Karpas-422 (cell line): ENCODE measurements around the gene ITPR3. TPM values are rescaled to one million over a fixed set of nuclear protein-coding genes. Genes with fewer than 3 reads are reported as not detected.
A peak's percentile ranks its signal among the peaks of the same experiment; 100 is the strongest.

ENCODE experiments used
- DNase-seq: peaks from one replicate; pipeline ENCODE4 v3.0.0-alpha.2; 2015
- H2AFZ ChIP-seq: fragments of 200-600 bp; sonication (generic); 2 replicates; pipeline ENCODE4 v1.6.1; 2014; ENCODE audit warnings: antibody characterized with exemption, low read length, mixed read lengths
- H3K27ac ChIP-seq: fragments of 200-600 bp; sonication (generic); 2 replicates; pipeline ENCODE4 v1.5.1; 2014; ENCODE audit warnings: mild to moderate bottlenecking, low read length, moderate library complexity
- H3K27me3 ChIP-seq: fragments of 200-600 bp; sonication (generic); 2 replicates; pipeline ENCODE4 v1.6.1; 2014; ENCODE audit warnings: low read length, mixed read lengths
- H3K36me3 ChIP-seq: fragments of 200-600 bp; sonication (generic); 2 replicates; pipeline ENCODE4 v1.6.1; 2014; ENCODE audit warnings: low read length, mixed read lengths; ENCODE audit not compliant: insufficient read depth
- H3K4me1 ChIP-seq: fragments of 200-600 bp; sonication (generic); 2 replicates; pipeline ENCODE4 v1.6.1; 2014; ENCODE audit warnings: mild to moderate bottlenecking, low read length, mixed read lengths
- H3K4me2 ChIP-seq: fragments of 200-600 bp; sonication (generic); 2 replicates; pipeline ENCODE4 v1.6.1; 2014; ENCODE audit warnings: low read length, low read depth, mild to moderate bottlenecking; ENCODE audit not compliant: poor library complexity, severe bottlenecking
- H3K4me3 ChIP-seq: fragments of 200-600 bp; sonication (generic); 2 replicates; pipeline ENCODE4 v1.5.1; 2014; ENCODE audit warnings: mild to moderate bottlenecking, antibody characterized with exemption, low read length, mixed read lengths
- H3K79me2 ChIP-seq: fragments of 200-600 bp; sonication (generic); 2 replicates; pipeline ENCODE4 v1.6.1; 2014; ENCODE audit warnings: mild to moderate bottlenecking, low read length, mixed read lengths
- H3K9ac ChIP-seq: fragments of 200-600 bp; sonication (generic); 2 replicates; pipeline ENCODE4 v1.6.0; 2014; ENCODE audit warnings: low read length
- H3K9me2 ChIP-seq: fragments of 200-600 bp; sonication (generic), shearing (Covaris generic); replicated peaks from 2 replicates; pipeline ENCODE4 v1.6.0; 2014; ENCODE audit warnings: mild to moderate bottlenecking, low read length, moderate library complexity; ENCODE audit not compliant: insufficient read depth
- H3K9me3 ChIP-seq: fragments of 300-700, 200-600 bp; sonication (generic); 2 replicates; pipeline ENCODE4 v1.6.1; 2014; ENCODE audit warnings: low read length, mixed read lengths
- H4K20me1 ChIP-seq: fragments of 200-600 bp; sonication (generic); 2 replicates; pipeline ENCODE4 v1.6.1; 2014; ENCODE audit warnings: mild to moderate bottlenecking, antibody characterized with exemption, low read length, low read depth; ENCODE audit not compliant: insufficient read depth
- total RNA-seq: library from RNA; depleted of rRNA; stranded (reverse); fragments of >200 nt; shearing (Covaris generic); gene quantifications from 2 replicates; pipeline ENCODE4 v1.2.3, GENCODE V29; 2014; ENCODE audit warnings: low replicate concordance

Gene ITPR3
- total RNA-seq, 1 experiment from 2014 or later: 3.9 TPM

DNA sequence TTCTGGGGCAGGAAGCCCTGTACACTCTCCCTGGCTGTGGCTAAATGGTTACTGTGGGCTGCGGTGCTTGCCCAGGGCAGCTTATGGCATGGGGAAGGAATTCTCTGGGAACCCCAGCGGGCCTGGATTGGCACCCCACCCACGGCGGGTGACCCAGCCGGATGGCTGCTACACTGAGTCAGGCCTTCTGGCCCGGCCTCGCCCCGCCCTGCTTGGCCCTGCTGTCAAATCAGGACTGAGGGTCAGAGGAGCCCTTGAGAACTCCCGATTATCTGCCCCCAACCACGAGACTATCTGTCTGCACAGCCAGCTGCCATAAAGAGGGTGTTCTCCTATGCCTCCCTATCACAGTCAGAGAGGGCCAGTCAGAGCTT, 7.3 kb upstream of the ITPR3 start:
- Histone ChIP-seq H3K4me2 (no peak overlapping the region), H2AFZ (no peak overlapping the region), H3K9ac (no peak overlapping the region)

DNA sequence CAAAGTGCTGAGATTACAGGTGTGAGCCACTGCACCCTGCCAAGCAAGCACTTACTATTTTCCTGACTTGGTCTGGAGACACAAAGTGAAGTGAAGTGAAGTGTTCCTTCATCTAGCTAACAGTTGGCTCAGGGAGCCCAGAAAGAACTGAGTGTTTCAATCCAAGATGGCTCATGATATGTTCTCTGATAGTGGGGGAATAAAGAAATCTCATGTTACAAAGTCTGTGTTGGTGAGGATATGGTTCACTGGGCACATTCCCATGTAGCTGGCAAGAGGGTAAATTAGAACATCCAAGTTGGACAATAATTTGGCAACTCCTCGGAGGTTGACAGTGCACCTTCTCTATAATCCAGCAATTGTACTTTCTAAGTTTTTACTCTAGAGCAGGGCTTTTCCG, 5.0 kb upstream of the ITPR3 start:
- no peak for DNase-seq
- Histone ChIP-seq H3K9me2 (no peaks in the 10 kb centered on the region), H3K9ac (no peak overlapping the region), H3K4me2 (no peak overlapping the region), H2AFZ (no peak overlapping the region), H4K20me1 (no peaks in the 10 kb centered on the region), H3K36me3 (no peaks in the 10 kb centered on the region), H3K4me3 (no peak overlapping the region), H3K27me3 (no peaks in the 10 kb centered on the region), H3K27ac (no peak overlapping the region), H3K9me3 (no peaks in the 10 kb centered on the region), H3K4me1 (peaks cover 12% of the 10 kb centered on the region), H3K79me2 (no peaks in the 10 kb centered on the region)

More for the DNA sequence above, 7.3 kb upstream of the ITPR3 start:
- H3K9me3 ChIP-seq: no peaks in the 10 kb centered on the region
- H3K9me2 ChIP-seq: no peaks in the 10 kb centered on the region
- no peaks in the 10 kb centered on the region for H3K79me2 ChIP-seq
- no peaks in the 10 kb centered on the region for H3K27me3 ChIP-seq
- H3K4me3 ChIP-seq: no peak overlapping the region
- no peaks in the 10 kb centered on the region for H4K20me1 ChIP-seq
- no peaks in the 10 kb centered on the region for H3K36me3 ChIP-seq
- no peaks in the 10 kb centered on the region for H3K4me1 ChIP-seq
- H3K27ac ChIP-seq: no peak overlapping the region
- no peak for DNase-seq

DNA sequence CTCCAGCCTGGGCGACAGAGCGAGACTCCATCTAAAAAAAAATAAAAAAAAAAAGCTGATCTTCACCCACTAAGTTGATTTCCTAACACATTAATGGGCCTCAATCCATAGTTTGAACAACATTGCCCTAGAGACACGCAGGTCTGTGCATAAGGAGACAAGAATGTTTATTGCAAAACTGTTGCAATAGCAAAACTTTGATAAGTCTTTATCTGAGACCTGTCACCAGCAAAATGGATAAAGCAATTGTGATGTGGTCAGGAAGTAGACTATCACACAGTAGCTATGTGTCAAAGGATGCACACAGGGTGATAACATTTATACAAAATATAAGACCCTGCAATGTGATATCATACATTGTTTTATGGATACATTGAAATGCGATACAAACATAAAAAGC, 4.2 kb upstream of the ITPR3 start:
- Histone ChIP-seq H3K9me3 (no peaks in the 10 kb centered on the region), H3K4me1 (peaks cover 18% of the 10 kb centered on the region), H3K27me3 (no peaks in the 10 kb centered on the region), H3K9me2 (no peaks in the 10 kb centered on the region), H3K4me2 (no peak overlapping the region), H3K27ac (no peak overlapping the region), H3K9ac (no peak overlapping the region), H3K4me3 (no peak overlapping the region), H3K79me2 (no peaks in the 10 kb centered on the region), H2AFZ (no peak overlapping the region), H4K20me1 (no peaks in the 10 kb centered on the region), H3K36me3 (no peaks in the 10 kb centered on the region)
- no peak for DNase-seq

DNA sequence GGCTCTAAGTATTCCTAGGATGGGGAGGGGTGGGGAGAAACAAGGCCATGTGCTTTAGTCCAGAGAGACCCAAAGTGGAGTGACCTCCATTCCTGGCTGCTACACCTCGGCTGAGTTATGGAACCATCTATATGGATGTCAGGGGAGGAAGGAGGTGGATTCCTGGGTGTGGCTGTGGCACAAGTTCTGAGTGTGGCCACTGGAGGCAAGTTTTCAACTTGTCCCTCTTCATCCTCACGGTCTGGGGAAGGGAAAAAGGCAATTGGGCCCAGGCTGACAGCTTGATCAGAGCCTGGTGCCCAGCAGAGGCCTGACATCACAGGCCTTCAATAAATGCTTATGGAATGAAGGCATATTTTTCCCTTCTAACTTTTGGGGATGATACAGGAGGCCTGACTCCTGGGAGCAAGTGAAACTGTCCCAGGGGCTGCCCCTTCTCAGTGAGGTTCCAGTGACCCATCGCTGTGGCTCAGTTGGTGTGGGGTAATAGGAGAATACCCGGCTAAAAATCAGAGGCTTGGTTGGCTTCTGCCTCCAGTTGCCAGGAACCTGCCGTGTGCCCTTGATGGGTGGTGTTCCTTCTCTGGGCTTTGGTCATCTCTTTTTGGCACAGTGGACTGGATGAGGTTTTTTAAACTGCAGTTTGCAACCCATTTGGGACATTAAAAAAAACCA, 1.8 kb upstream of the ITPR3 start:
- no peak for DNase-seq
- Histone ChIP-seq H3K4me3 (no peak overlapping the region), H3K9me2 (no peaks in the 10 kb centered on the region), H3K36me3 (no peaks in the 10 kb centered on the region), H3K27me3 (no peaks in the 10 kb centered on the region), H3K4me2 (no peak overlapping the region), H3K79me2 (no peaks in the 10 kb centered on the region), H2AFZ (no peak overlapping the region), H3K27ac (no peak overlapping the region), H3K4me1 (peaks cover 42% of the 10 kb centered on the region), H4K20me1 (peaks cover 21% of the 10 kb centered on the region; the same call in 1 of the 2 replicates), H3K9me3 (no peaks in the 10 kb centered on the region), H3K9ac (no peak overlapping the region)

DNA sequence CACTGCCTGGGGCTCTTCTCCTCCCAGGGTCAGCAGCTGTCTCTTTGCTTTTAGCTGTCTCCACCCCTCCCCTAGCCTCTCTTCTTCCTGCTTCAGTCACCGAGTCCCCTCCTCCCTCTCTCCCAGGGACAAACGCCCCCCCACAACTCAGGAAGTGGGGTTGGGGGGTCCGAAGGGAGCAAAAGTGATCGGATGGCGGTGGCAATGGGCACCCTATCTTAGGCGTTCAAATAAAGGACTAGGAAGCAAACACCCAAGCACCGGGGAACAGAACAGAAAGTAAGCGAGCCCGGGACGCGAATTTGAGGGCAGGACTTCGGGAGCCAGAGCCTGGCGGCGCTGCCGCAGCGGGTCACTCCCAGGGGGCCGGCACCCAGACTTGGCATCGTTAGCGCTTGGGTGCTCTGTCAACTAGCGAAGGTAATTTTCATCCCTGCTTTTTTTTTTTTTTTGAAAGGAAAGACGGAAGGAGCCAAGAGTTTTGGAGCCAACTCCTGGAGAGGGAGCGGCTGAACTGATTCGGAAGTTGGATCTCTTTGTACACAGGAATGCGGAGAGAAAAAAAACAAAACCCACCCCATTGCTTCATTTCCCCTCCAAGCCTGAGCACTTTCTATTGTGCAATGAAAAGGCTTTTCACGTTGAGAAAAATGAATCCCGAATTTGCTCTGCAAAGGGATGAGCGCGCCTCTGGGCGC, 815 bp upstream of the ITPR3 start:
- Histone ChIP-seq H3K79me2 (no peaks in the 10 kb centered on the region), H3K9ac (peak overlapping the region; percentile 66), H3K9me2 (no peaks in the 10 kb centered on the region), H4K20me1 (peaks cover 29% of the 10 kb centered on the region), H3K4me1 (peaks cover 46% of the 10 kb centered on the region), H3K27me3 (no peaks in the 10 kb centered on the region), H3K9me3 (no peaks in the 10 kb centered on the region), H3K27ac (no peak overlapping the region), H2AFZ (peak overlapping the region; percentile 87; the same call in 1 of the 2 replicates), H3K4me2 (peak overlapping the region; percentile 100), H3K4me3 (peak overlapping the region; percentile 96), H3K36me3 (no peaks in the 10 kb centered on the region)
- DNase-seq: peak; percentile 73

DNA sequence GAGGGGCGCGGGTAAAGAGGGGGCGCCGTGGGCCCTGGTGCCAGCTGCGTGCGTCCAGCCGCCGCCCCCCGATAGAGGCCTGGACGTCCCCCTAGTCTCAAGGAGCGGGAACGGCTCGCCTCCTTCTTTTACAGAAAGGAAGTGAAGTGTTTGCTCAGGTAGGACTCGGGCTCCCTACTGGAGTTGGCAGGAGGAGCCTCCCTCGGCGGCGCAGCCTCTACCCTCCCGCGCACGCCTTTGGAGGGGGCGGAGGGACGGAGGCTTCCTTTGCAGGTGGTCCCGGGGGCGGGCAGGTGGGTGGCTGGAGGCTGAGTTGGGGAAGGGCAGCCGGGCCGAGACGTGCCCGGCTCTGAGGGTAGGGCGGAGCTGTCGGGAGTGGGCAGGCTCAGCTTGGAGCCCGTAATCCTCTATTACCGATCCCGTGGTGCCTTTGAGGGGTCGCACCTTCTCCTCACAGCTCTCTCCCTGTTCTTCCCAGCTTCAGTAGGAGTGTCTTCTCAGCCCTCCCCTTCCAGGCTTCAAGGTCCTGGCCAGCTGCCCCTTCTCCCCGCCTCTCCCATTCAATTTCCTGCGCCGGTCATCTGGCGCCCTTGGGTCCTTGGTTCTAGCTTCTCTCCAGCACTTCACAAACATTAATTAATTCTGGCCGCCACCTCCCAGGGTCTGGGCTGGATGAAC, 728 bp downstream of the ITPR3 start:
- no peaks in the 10 kb centered on the region for H3K79me2 ChIP-seq
- H3K9me3 ChIP-seq: no peaks in the 10 kb centered on the region
- H3K27ac ChIP-seq: no peak overlapping the region
- H3K4me2 ChIP-seq: peak overlapping the region; percentile 100
- DNase-seq: peak; percentile 65
- H3K9me2 ChIP-seq: no peaks in the 10 kb centered on the region
- peaks cover 46% of the 10 kb centered on the region for H3K4me1 ChIP-seq
- no peaks in the 10 kb centered on the region for H3K36me3 ChIP-seq
- H3K27me3 ChIP-seq: no peaks in the 10 kb centered on the region
- H2AFZ ChIP-seq: peak overlapping the region; percentile 99
- H4K20me1 ChIP-seq: peaks cover 29% of the 10 kb centered on the region
- peak overlapping the region; percentile 89 for H3K9ac ChIP-seq
- H3K4me3 ChIP-seq: peak overlapping the region; percentile 96

DNA sequence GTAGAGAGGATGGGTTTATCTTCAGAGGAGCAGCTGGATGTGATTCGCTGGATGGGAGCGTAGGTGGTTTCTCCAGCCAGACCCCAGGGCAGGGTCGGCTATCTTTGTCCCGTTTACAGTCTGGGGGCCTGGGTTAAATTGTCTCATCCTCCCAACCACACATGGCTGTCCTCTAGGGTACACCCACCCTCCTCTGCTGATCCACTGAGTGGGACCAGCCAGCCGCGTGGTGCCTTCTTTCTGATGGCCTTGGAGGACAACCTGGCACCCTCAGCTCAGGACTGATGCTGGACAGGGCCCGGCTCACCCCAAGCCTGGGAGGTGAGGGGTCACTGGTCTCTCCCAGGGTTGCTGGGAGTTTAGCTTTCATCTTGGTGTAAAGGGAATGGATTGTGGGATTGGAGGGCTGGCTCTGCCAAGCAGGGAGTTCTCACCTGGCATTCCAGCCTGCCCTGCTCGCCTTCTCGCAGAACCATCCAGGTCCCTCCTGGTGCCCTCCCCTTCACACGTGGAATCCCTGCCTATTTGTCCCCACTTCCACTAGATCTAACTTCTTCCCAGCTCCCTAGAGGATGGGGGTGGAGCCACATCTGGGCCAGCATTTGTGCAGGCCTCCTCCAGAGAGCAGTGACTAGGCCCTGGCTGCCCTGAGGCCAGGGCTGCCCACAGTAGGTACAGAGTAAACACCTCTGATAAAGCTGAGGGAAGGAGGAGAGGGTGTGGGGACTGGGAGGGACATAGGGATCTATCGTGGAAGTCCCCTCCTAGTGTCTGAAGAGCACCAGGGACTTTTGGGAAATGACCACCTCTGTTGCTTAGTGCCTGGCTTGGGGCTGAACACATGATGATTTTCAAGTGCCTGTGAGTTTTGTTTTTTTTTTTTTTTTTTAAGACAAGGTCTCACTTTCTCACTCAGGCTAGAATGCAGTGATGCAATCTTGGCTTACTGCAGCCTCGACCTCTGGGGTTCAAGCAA, 1.6 kb downstream of the ITPR3 start:
- peak overlapping the region; percentile 96 for H3K4me3 ChIP-seq
- peaks cover 52% of the 10 kb centered on the region for H3K4me1 ChIP-seq
- DNase-seq: no peak
- no peaks in the 10 kb centered on the region for H3K36me3 ChIP-seq
- H3K79me2 ChIP-seq: no peaks in the 10 kb centered on the region
- peak overlapping the region; percentile 89 for H3K9ac ChIP-seq
- H2AFZ ChIP-seq: no peak overlapping the region
- H3K9me2 ChIP-seq: no peaks in the 10 kb centered on the region
- no peak overlapping the region for H3K27ac ChIP-seq
- H3K4me2 ChIP-seq: peak overlapping the region; percentile 100
- no peaks in the 10 kb centered on the region for H3K9me3 ChIP-seq
- peaks cover 35% of the 10 kb centered on the region for H4K20me1 ChIP-seq
- H3K27me3 ChIP-seq: no peaks in the 10 kb centered on the region
